Mucosa of stomach (tissue), 1 donor: Measurements from ENCODE around the gene RNF213.
"Not testable (repeated sequence)": the region's sequence is repeated elsewhere in the genome, so short reads cannot be mapped to it uniquely, and the experiment has no call there.

Experiments used
- H3K27me3 ChIP-seq: one replicate; pipeline ENCODE4 v1.7.0; 2013; ENCODE audit warnings: mild to moderate bottlenecking, low read length; ENCODE audit not compliant: control insufficient read depth, insufficient read depth
- H3K36me3 ChIP-seq: one replicate; pipeline ENCODE4 v1.7.0; 2013; ENCODE audit warnings: low read length; ENCODE audit not compliant: control insufficient read depth, insufficient read depth
- H3K4me1 ChIP-seq: one replicate; pipeline ENCODE4 v1.7.0; 2013; ENCODE audit warnings: mild to moderate bottlenecking, low read length; ENCODE audit not compliant: control insufficient read depth, insufficient read depth
- H3K4me3 ChIP-seq: one replicate; pipeline ENCODE4 v1.7.0; 2013; ENCODE audit warnings: low read length
- H3K9ac ChIP-seq: one replicate; pipeline ENCODE4 v1.7.0; 2013; ENCODE audit warnings: mild to moderate bottlenecking, low read length, moderate library complexity
- H3K9me3 ChIP-seq: one replicate; pipeline ENCODE4 v1.7.0; 2013; ENCODE audit warnings: mild to moderate bottlenecking, low read length, moderate library complexity; ENCODE audit not compliant: control insufficient read depth
- donor health status: Pancreatic carcinoma.

The RNF213 gene

DNA sequence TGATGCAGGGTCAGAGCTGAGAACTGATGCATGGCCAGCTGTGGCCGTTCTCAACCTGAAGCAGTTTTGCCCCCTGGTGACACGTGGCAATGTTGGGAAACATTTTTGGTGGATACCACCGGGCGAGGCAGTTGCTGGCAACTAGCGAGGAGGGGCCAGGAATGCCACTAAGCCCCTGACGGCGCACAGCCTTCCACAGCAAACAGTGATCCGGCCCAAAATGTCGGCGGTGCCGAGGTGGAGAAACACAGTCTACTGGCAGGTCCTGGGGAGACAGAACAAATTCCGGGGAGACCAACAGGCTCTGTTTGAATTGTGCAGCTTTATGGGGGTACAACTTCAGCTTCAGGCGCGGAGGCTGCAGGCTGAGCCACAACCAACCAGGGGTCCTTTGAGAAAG, 32.2 kb upstream of the RNF213 start:
- Histone ChIP-seq H3K9me3 (peaks cover 7% of the 10 kb centered on the region), H3K4me3 (no peak overlapping the region), H3K36me3 (no peaks in the 10 kb centered on the region), H3K27me3 (no peaks in the 10 kb centered on the region), H3K9ac (no peak overlapping the region), H3K4me1 (no peaks in the 10 kb centered on the region)

DNA sequence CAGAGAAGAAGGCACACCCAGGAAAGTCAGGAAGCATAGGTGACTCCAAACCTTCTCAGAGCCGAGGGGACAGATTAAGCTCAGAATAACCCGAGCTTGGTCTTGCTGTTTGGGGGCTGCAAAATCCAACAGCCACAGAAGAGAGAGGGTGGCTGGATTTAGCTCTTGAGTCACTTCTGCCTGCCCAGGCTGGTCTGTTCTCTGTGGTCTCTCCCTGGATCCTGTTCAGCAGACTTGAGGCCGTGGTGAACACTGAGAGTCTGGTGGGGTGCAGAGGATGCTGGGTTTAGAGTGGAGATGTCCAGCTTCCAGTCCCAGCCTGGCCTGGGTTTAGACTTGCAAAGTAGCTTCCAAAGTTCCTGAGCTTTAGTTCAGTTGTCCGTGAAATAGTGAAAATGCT, 31.6 kb upstream of the RNF213 start:
- H3K4me1 ChIP-seq, result no peaks in the 10 kb centered on the region
- peaks cover 7% of the 10 kb centered on the region for H3K9me3 ChIP-seq
- H3K36me3 ChIP-seq, result no peaks in the 10 kb centered on the region
- no peaks in the 10 kb centered on the region for H3K27me3 ChIP-seq
- no peak overlapping the region for H3K4me3 ChIP-seq
- no peak overlapping the region for H3K9ac ChIP-seq

DNA sequence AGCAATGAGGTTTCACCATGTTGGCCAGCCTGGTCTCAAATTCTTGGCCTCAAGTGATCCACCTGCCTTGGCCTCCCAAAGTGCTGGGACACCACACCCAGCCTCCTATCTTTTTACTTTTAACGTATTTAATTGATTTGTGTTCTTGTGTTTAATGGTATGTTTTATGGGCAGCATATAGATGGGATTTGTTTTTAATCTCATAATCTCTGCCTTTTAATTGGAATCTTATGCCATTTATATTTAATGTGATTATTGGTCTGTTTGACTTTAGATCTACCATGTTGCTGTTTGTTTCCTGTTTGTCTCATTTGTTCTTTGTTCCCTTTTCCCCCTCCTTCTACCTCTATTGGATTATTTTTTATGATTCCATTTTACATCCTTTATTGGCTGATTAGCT, 28.2 kb upstream of the RNF213 start:
- Histone ChIP-seq H3K4me3 (no peak overlapping the region), H3K27me3 (no peaks in the 10 kb centered on the region), H3K36me3 (no peaks in the 10 kb centered on the region), H3K4me1 (no peaks in the 10 kb centered on the region), H3K9ac (no peak overlapping the region), H3K9me3 (peaks cover 7% of the 10 kb centered on the region)

DNA sequence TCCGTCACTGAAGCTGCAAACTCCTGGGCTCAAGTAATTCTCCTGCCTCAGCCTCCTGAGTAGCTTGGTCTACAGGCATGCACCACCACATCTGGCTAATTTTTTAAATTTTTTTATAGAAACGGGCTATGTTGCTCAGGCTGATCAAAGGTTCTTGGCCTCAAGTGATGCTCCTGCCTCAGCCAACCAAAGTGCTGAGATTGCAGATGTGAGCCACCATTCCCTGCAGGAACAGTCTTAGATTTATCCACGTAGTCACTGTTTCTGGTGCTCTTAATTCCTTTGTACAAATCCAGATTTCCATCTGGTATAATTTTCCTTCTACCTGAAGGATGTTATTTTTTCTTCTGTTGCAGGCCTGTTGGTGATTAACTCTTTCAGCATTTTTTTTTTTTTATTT, 27.4 kb upstream of the RNF213 start:
- Histone ChIP-seq H3K27me3 (no peaks in the 10 kb centered on the region), H3K4me3 (no peak overlapping the region), H3K36me3 (no peaks in the 10 kb centered on the region), H3K9me3 (peaks cover 7% of the 10 kb centered on the region), H3K4me1 (no peaks in the 10 kb centered on the region), H3K9ac (no peak overlapping the region)

DNA sequence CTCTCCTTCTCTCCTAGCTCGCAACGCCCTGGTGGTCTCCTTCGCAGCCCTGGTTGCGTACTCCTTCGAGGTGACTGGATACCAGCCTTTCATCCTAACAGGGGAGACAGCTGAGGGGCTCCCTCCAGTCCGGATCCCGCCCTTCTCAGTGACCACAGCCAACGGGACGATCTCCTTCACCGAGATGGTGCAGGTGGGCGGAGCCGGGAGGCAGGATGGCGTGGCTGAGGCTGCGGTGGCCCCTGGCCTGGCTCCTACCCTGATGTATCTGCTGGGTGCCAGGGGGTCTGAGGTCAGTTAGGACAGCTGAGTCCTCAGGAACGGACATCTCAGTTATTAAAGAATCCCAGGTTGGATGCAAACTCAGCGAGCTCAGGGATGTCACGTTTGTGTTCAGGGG, 23.7 kb upstream of the RNF213 start:
- H3K27me3 ChIP-seq, result no peaks in the 10 kb centered on the region
- H3K36me3 ChIP-seq, result no peaks in the 10 kb centered on the region
- no peak overlapping the region for H3K4me3 ChIP-seq
- no peak overlapping the region for H3K9ac ChIP-seq
- no peaks in the 10 kb centered on the region for H3K4me1 ChIP-seq
- H3K9me3 ChIP-seq, result peaks cover 7% of the 10 kb centered on the region

DNA sequence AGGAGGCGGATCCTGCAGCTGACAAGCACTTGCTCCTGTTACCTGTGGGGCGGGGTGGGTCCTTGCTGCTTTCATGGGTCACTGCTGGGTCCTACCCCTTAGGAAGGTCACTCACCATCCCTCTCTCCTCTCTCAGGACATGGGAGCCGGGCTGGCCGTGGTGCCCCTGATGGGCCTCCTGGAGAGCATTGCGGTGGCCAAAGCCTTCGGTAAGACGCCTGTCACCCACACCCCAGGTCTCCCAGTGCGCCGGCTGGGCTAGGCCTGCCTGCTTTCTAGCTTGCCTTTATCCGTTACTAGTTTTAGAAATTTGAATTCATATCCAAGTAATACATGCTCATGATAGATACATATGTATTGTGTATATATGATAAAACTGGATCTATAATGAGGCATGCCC, 23.3 kb upstream of the RNF213 start:
- Histone ChIP-seq H3K36me3 (no peaks in the 10 kb centered on the region), H3K4me3 (no peak overlapping the region), H3K4me1 (no peaks in the 10 kb centered on the region), H3K9me3 (peaks cover 3% of the 10 kb centered on the region), H3K9ac (no peak overlapping the region), H3K27me3 (no peaks in the 10 kb centered on the region)

DNA sequence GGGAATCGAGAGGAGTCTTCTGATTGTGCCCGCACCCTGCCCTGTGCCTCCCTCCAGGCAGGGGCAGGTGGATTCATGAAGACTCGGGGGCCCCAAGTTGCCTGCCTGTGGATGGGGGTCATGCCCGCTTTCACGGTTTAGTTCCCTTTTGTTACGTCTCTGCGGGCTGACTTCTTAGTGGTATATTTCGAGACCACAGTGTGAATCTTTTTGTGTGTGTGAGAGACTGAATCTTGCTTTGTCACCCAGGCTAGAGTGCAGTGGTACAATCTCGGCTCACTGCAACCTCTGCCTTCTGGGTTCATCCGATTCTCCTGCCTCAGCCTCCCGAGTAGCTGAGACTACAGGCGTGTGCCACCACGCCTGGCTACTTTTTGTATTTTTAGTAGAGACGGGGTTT, 18.1 kb upstream of the RNF213 start:
- no peaks in the 10 kb centered on the region for H3K4me1 ChIP-seq
- H3K9ac ChIP-seq, result no peak overlapping the region
- no peak overlapping the region for H3K4me3 ChIP-seq
- no peaks in the 10 kb centered on the region for H3K9me3 ChIP-seq
- H3K27me3 ChIP-seq, result no peaks in the 10 kb centered on the region
- H3K36me3 ChIP-seq, result no peaks in the 10 kb centered on the region

DNA sequence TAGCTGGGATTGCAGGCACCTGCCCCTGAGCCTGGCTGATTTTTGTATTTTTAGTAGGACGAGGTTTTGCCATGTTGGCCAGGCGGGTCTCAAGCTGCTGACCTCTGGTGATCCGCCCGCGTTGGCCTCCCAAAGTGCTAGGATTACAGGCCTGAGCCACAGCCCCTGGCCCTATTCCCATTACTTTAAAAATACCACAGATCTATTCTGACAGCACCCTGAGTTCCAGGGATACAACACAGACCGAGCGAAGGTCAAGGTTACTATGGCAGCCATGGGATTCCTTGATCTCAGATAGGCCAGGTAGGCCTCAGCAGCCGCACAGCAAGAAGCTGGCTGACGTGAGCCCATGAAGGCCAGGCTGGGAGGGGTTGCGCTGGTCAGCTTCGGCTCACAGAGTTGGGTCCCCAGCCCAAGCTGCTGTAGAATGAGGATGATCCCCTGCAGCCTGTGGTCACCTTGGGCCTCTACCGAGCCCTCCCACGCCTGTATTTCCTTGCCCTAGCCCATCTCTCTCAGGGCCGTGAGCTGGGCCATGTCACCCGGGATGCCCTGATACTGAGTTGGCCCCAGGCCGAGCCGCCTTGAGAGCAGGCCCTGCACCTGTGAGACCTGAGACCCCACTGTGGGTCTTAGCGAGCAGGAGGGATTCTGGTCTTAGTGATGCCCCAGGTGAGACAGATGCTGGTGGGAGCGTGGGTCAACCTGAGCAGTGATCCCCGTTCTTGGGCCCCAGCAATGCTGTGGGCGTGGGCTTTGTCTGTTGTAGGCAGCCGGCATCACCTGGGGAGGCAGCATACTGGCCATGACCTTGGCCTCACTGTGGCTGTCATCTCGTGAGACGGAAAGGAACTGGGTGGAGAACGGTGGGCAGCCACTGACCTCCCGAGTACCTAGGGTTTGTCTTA, 16.9 kb upstream of the RNF213 start:
- no peak overlapping the region for H3K4me3 ChIP-seq
- no peaks in the 10 kb centered on the region for H3K4me1 ChIP-seq
- H3K27me3 ChIP-seq, result no peaks in the 10 kb centered on the region
- no peaks in the 10 kb centered on the region for H3K36me3 ChIP-seq
- no peak overlapping the region for H3K9ac ChIP-seq
- no peaks in the 10 kb centered on the region for H3K9me3 ChIP-seq

DNA sequence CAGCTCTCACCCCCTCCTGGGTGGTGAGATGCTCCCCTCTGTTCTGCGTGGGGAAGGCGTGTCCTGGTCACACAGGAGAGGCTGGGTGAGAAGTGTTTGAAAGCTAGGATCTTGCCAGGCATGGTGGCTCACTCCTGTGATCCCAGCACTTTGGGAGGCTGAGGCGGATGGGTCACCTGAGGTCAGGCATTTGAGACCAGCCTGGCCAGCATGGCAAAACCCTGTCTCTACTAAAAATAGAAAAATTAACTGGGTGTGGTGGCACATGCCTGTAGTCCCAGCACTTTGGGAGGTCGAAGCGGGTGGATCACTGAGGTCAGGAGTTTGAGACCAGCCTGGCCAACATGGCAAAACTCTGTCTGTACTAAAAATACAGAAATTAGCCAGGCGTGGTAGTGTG, 16.2 kb upstream of the RNF213 start:
- H3K4me3 ChIP-seq, H3K4me1 ChIP-seq, H3K27me3 ChIP-seq, H3K9ac ChIP-seq, H3K9me3 ChIP-seq, H3K36me3 ChIP-seq: not testable (repeated sequence)

DNA sequence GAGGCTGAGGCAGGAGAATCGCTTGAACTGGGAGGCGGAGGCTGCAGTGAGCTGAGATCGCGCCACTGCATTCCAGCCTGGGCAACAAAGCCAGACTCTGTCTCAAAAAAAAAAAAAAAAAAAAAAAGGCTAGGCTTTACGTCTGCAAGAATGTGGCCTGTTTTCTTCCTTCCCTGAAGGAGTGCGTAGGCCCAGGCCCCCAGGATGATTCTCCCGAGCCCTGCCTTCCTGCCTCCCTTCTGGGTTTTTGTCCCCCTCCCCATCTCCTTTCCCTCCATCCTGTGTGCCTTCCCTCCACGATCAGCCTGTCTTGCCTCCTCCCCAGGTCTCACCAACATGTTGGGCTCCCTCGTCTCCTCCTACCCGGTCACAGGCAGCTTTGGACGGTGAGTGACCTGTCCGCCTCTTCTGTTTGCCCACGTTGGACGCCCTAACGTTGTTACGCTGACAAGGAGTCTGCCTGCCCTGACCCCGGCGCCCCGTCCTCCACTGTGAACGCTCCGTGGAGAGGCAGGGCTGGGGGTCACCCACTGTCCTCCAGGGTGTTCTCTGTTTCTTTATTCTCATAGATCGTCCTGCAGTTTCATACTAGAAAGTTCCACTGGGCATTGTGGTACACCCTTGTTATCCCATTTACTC, 15.7 kb upstream of the RNF213 start:
- Histone ChIP-seq H3K27me3 (no peaks in the 10 kb centered on the region), H3K9me3 (no peaks in the 10 kb centered on the region), H3K36me3 (no peaks in the 10 kb centered on the region), H3K9ac (no peak overlapping the region), H3K4me1 (no peaks in the 10 kb centered on the region), H3K4me3 (no peak overlapping the region)

DNA sequence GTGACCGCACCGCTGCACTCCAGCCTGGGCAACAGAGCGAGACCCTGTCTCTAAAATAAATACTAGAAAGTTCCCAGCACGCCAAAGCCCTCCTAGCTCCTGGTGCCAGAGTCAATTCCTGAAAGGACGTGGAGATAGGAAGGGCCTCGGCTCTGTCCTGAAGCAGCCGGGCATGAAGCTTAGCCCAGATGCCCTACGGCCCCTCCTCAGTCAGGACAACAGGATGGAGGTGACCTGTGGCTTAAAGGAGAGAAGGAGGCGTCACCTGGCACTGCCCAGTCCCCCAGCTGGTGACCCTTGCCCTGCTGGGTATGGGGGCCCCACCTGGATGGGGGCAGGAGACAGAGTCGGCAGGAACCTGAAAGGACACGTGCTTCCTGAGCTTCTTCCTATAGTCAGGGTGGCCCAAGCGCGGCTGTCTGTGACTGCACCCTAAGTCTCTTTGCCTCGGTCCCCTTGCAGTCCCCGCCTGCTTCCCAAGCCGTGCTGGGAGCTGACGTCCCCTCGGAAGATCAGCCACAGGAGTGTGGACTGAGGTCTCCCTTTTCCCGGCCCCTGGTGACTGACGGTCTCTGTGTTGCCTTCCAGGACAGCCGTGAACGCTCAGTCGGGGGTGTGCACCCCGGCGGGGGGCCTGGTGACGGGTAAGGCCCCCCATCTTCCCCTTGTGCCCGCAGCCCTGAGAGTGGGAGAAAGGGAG, 14.9 kb upstream of the RNF213 start:
- no peaks in the 10 kb centered on the region for H3K36me3 ChIP-seq
- H3K4me1 ChIP-seq, result no peaks in the 10 kb centered on the region
- no peaks in the 10 kb centered on the region for H3K27me3 ChIP-seq
- H3K9me3 ChIP-seq, result no peaks in the 10 kb centered on the region
- no peak overlapping the region for H3K4me3 ChIP-seq
- no peak overlapping the region for H3K9ac ChIP-seq

DNA sequence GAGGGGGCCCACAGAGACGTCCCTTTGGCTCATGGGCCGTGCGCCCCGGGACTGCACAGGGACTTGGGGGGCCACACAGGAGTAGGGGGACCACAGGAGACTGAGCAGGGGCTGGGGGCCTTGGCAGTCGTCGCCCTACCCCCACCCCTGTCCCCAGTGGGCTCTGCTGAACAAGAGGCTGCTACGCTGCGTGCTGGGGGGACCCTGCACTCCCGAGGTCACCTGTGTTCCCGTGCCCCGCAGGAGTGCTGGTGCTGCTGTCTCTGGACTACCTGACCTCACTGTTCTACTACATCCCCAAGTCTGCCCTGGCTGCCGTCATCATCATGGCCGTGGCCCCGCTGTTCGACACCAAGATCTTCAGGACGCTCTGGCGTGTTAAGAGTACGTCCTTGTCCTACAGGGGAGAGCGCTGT, 14.4 kb upstream of the RNF213 start:
- H3K36me3 ChIP-seq, result no peaks in the 10 kb centered on the region
- H3K4me1 ChIP-seq, result no peaks in the 10 kb centered on the region

More for the DNA sequence above, 14.4 kb upstream of the RNF213 start:
- no peak overlapping the region for H3K9ac ChIP-seq
- H3K27me3 ChIP-seq, result no peaks in the 10 kb centered on the region
- H3K9me3 ChIP-seq, result no peaks in the 10 kb centered on the region
- no peak overlapping the region for H3K4me3 ChIP-seq
